Measurements from ENCODE around the gene PLA2G5.

DNA sequence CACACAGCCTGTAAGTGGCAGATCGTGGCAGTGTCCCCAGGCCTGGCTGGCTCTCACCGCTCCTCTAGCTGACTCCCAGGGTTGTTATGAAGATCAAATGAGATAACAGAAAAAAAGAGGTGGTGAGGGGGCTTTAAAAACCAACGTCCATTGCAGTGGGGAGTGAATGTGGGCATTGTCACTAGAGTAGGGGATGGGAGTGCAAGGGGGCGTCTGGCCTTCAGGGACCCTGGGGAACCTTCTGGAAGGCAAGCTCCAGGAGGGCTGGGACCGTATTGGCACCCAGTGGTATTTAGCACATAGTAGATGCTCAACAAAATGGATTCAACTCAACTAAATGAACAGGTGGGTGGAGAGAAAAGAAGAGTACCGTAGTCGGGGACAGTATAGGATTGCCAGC lies 45.9 kb downstream of the PLA2G5 start:
- no peak for TF ChIP-seq CTCF (IDR thresholded peaks at IDR 0.05; ENCODE audit: low read depth, low read length, poor library complexity, severe bottlenecking)
- TF ChIP-seq EZH2phosphoT487 (IDR thresholded peaks at IDR 0.05; ENCODE audit: borderline replicate concordance, low read length), result no peak
